ENCODE measurements around the gene WDR43.
"Not testable (repeated sequence)": the region's sequence is repeated elsewhere in the genome, so short reads cannot be mapped to it uniquely, and the experiment has no call there.

The WDR43 gene

DNA sequence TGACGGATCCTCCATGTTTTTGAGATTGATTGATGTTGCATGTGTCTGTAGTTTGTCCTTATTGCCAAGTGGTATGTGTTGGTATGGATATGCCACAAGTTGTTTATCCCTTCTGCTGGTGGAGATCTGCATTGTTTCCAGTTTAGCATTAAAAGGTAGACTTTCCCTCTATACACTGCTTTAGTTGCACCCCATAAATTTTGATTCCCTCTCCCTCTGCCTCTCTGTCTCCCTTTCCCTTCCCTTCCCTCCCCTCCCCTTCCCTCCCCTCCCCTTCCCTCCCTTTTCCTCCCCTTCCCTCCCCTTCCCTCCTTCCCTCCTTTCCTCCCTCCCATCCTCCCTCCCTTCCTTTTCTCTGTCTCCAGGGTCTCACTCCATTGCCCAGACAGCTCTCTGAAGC, 68.0 kb downstream of the WDR43 start:
- DNase-seq (ENCODE audit: low read depth, low spot score): no peak

DNA sequence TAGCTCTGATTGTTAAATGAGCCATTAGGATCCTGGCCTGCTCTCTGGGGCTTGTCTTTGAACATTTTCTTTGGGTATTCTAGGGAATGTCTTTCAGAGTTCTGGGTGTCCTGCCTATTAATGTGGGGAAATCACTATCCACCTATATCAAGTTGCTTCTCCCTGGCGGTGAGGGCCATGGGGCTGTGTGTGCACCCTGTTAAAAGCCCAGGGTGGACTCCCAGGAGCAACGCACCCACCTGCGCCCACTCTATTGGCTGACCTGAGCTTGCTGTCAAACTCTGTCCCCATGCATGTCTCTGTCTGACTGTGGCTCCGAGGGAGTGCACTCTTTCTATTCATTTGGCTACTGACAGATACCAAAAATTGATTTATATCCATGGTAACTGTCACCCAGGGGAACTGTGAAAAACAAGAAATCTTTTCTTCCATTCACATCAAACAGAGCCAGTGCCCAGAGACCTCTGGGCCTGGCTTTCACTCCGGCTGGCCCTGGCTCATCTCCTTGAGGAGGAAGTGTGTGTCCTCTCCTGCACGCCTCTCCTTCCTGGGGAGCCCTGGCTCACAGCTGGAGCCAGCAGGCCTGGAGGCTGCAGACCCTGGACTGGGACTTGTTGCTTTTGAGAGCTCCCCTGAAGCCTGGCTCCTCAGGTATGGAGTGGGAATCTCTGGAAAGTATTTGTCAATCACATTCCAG, 76.1 kb downstream of the WDR43 start:
- no peak for DNase-seq (ENCODE audit: low read depth, low spot score)

DNA sequence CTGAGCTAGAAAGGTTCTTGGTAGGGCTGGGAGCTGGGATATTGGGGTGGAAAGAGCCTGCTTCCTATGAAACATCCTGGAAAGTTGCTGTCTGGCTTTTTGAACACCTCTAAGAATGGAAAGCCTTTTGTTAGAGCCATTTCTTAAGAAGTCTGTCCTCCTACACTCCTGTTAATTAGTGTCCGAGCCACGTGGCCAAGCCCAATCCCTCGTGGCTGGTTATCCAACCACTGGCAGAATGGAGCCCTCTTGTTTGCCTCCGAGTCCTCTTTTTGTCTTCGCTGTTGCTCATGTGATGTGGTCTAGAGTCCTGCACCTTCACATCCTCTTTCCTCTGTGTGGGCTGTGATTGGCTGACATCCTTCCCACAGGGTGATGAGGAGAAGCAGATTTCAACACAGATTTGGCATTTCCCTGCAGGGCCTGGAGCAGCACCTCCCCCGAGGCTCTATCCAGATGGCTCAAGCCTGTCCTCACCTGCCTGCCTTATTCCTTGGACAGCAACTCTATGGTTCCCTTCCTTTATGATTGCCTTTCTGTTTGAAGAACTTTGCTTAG, 78.4 kb downstream of the WDR43 start:
- DNase-seq (ENCODE audit: low read depth, low spot score): no peak

DNA sequence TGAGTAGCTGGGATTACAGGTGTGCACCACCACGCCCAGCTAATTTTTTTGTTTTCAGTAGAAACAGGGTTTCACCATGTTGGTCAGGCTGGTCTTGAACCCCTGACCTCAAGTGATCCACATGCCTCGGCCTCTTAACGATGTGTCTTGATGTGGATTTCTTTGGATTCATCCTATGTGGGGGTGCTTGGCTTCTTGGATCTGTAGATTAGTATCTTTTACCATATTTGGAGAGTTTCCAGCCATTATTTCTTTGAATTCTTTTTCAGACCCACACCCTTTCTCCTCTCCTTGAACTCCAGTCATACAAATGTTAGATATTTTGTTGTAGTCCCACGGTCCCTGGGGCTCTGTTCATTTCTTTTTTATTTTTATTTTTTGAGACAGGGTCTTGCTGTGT, 79.8 kb downstream of the WDR43 start:
- DNase-seq (ENCODE audit: low read depth, low spot score): no peak

DNA sequence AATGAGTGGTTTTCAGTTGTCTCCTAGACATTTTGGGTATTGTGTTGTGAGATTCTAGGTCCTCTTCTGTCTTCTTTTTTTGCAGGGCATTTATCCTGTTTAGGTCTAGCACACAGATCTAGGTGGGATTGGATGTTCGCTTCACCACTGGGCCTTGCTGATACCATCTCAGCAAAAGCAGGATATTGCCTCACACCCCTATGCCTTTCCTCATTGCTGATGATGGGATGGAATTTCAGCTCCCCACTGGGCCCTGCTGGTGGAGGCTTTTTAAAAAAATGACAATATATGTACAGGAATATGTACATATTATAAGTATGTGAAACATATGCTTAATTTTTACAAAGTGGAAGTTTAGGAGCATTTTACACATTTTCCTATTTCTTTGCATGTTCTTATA, 81.2 kb downstream of the WDR43 start:
- no peak for DNase-seq (ENCODE audit: low read depth, low spot score)

DNA sequence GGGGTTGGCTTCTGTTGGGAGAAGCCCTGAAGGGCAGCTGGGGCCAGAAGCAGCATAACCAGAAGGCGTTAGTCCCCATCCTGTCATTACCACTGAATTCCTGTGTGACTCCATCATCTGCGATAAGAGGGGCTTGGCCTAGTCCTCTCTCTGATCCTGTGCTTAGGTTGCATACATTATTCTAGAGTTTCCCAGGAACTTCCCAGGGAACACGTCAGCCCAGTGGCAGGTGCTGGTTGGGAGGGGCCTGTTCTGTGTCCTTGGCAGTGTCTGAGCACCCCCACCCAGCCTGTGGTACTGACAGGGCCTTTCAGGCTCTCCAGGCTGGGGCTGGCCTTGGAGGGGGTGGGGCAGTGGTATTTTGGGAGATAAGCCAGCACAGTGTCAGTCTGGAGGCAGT, 82.1 kb downstream of the WDR43 start:
- no peak for DNase-seq (ENCODE audit: low read depth, low spot score)

DNA sequence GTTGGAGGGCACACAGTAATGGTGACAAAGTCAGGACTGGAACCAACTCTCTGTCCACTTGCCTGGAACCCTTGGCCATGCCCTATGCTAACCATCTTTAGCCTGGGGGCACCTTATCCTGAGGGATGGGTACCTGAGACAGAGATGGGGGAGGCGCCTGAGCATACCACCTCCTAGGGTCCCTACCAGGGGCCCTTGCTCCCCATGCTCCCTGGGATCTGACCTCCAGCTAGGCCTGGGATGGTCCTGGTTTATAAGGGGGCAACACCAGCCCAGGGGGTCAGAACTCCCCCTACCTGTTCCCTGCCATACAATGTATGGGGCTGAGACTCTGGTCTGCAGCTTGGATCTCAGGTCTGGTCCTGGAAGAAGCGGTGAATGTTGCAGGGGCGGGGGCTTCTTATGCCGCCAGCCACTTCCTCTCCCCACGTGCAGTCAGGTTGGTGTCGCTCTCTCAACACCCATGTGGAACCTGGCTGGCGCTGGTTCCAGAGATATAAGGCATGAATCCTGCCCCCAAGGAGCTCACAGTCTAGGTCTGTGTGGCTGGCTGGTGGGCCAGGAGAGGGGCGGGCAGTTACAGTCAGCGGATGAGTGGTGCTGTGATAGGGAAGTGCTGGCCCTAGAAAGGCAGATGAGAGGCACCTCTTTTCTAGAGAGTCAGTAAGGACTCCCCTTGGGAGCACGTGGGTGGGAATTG, 82.9 kb downstream of the WDR43 start:
- DNase-seq (ENCODE audit: low read depth, low spot score): no peak

DNA sequence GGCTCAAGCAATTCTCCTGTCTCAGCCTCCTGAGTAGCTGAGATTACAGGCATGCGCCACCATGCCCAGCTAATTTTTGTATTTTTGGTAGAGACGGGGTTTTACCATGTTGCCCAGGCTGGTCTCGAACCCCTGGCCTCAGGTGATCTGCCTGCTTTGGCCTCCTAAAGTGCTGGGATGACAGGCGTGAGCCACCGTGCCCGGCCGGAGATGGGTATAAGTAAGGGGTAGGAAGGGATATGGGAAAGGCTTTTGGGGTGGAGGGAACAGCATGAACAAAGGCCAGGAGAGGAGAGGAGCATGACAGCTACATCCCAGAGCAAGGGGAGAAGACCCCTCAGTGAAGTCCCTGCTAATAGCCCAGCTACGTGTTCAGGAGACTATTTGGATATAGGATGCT, 83.5 kb downstream of the WDR43 start:
- not testable (repeated sequence) for DNase-seq (ENCODE audit: low read depth, low spot score)

DNA sequence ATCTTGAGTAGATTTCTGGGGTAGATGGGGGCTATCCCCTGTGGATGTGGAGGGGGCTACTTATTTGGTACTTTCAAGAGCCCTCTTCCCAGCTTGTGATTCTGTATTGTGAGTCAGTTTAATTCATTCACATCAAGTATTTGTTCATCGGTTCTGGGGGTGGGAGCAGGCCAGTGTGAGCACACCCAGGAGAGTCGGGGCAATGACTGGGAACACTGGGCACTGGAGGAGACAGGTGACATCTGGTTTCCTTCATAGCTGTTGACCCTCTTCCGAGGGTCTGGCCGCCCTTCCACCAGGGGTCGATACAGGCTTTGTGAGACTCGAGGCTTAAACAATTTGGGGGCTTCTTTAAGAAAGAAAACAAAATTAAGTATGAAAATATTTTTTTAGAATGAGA, 84.1 kb downstream of the WDR43 start:
- DNase-seq (ENCODE audit: low read depth, low spot score): no peak

DNA sequence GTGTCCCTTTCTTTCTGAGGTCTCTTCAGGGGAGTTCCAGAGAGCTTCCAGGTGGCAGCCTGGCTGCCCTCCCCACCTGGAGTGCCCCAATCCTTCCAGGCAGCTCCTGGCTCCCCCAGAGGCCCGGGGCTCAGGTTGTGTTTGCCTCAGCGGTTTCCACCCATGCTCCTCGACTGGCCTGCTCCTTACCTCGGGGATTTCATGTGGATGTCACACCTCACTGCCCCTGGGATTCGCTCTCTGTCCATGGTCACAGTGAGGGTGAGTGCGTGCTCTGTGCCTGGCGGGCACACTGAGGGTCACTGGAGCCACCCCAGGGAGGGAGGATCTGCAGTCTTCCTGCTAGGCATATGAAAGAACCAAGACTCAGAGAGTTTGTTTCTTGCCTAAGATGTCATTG, 84.6 kb downstream of the WDR43 start:
- no peak for DNase-seq (ENCODE audit: low read depth, low spot score)

DNA sequence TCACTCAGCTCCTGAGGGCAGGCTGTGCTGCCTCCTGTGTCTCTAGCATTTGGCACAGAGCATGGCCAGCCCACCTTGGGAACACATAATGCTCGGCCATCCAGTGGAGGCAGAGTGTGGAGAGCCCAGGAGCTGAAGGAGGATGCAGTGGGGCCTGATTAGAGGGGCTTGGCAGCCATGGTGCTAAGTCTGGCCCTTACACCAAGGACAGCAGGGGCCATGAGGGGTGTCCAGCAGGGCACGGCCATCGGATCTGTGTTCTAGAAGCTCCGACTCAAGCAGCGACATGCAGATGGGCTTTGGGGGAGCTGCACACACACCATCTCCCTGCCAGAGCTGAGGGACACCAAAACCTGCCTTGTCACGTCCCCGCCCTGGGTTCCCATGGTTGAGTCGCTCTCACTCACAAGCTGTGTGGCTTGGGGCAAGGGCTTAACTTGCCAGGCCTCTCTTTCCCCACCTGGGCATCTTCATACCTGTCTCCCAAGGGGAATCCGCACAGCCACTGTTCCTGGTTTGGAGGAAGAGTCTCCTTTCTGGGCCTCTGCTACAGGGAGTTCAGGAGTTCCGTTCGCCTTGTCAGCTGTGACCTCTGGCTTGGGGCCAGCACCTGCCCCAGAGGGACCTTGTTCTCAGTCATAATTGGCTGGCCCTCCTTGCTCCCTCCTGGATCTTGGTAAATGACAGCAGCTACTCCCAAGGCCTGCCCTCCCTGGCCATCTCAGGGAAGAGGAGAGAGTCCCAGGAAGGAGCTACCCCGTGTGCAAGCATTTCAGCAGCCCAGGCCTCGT, 85.3 kb downstream of the WDR43 start:
- DNase-seq (ENCODE audit: low read depth, low spot score): no peak

DNA sequence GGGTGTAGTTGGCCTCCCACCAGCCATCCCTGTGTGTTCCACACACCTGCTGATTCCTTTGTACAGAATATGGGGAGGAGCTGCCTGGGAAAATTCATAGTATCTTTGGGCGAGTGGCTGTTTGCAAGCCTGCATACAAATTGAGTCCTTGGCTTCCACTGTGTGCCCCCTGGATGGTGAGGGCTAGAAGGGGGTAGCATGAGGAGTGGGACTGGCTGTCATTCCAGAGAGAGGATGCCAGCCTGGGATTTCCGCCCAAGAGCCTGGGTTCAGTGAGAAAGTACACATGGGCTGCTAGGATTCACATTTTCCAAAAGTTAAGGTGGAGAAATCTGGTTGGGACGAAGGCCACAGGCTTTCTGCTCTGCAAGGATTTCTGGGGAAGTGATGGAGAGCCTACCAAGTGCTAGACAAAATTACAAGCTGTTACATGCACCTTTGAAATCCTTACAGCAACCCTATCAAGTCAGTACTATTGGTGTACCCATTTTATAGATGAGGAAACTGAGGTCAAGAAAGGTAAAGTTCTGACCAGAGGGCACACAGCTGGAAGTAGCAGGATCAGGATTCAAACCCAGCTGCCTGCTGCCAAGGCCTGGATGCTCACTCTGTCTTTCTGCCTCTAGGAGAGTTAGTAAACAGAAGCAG, 86.0 kb downstream of the WDR43 start:
- no peak for DNase-seq (ENCODE audit: low read depth, low spot score)

DNA sequence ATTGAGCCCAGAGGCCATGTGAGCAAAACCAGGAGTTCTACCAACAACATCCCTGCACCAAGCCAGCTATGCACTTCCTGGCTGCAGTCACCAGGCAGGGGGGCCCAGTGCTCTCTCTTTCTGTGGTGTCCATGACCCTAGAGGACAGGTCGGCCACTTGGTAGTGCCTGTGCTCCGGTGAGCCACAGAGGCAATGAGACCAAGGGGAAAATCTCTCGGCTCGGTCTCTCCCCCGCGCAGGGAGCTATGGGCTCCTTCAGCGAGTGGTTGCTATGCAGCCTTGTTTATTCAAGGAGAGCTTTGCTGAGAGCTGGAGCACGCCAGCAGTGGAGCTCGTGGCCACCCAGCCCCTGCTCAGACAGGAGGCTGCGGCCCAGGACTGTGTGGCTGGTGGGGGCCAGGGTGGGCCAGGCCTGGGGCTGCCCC, 86.6 kb downstream of the WDR43 start, which contains the start of gene TOGARAM2:
Gene TOGARAM2, plus strand, starts transcription at position 283 of the 426 bp plus-strand sequence. CDS start 13,537 bp downstream, outside the sequence.
- DNase-seq (ENCODE audit: low read depth, low spot score): no peak

DNA sequence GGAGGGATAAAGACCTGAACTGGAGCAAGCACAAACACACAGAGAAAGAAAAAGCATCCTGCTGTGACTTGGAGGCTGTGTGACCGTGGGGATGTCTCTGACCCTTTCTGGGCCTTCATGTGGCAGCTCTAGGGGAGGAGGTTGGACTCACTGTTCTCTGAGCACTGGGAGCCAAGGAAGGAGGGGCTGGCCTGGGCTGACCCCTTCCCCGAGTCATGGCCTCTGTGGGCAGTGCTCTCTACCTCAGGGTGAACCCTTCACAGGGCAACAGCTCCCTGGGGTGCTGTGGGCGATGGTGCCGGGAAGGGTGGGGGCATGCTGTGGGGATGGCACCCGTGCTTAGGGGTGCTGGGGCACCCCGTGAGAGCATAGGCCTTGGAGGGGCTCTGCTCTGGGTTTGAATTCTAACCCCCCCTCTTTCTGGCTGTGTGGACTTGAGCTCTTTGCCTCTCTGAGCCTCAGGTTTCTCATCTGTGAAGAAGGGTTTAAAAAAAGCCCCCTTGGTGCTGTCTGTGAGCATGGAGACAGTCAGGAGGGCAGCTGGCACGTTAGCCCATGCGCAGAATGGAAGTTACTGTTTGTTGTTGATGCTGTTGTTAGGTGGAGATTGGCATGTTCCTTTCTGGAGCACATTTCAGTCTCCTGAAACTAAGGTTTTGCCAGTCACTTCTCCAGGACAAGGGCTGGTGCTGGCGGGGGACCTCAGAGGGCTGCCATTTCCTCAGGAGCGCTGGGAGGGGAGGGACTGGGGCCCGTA, 87.3 kb downstream of the WDR43 start:
- DNase-seq (ENCODE audit: low read depth, low spot score): no peak

DNA sequence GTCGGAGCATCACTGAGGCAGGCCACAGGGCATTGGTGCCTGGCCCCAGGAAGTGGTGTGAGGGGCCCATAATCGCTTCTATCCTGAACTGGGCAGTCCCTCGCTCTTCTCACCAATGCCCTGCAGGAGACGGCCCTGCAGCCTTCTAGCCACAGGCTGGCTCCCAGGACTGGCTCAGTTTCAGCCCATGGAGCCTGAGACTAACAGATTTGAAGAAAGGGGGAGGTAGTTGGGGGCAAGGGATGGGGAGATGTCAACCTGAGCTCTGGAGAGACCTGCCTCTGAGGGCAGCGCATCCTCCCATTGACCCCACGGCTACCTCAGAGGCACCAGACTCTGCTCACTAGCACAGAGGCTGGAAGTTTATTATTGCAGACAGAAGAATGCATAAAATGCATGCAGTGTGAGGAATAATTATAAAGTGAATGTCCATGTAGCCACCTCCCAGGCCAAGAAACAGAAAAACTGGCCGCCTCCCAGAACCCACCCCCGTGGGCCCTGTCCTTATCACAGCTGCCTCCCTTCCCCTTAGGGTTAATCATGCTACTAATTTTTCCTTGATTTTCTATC, 88.0 kb downstream of the WDR43 start:
- DNase-seq (ENCODE audit: low read depth, low spot score): no peak

DNA sequence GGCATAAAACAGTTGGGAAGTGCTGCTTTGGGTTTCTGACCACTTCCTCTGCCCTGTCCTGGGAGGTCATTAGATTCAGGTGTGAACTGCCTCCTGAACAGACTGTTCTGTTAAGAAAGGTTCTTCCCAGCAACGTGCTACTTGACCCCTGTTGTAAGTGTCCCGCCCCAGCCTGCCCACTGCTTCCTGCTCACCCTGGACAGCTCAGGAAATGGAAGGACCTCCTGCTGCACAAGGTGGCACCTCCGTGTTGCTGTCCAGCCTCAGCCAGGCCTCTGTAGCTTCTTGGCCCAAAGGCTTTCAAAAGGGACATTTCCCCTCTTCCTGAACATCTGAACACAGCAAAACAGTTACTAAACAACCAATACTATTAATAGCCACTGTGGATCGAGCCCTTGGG, 92.0 kb downstream of the WDR43 start:
- no peak for DNase-seq (ENCODE audit: low read depth, low spot score)

DNA sequence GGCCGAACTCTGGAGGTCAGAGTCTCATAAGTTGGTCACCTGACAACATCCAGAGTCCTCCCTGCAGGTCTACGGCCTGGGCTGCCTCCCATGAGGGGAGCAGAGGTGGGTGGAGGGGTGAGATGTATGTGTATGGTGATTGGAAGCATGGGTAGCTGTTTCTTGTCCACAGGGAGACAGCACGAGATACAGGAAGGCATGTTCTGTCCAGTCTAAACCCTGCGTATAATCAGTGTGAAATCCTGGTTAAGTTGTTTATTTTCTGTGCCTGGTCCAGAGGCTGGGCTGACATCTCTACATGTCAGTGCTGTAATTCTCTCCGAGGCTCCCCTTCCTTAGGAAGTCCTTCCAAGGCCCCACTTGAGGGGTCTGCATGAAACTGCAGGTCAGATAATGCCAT, 95.5 kb downstream of the WDR43 start:
- no peak for DNase-seq (ENCODE audit: low read depth, low spot score)

DNA sequence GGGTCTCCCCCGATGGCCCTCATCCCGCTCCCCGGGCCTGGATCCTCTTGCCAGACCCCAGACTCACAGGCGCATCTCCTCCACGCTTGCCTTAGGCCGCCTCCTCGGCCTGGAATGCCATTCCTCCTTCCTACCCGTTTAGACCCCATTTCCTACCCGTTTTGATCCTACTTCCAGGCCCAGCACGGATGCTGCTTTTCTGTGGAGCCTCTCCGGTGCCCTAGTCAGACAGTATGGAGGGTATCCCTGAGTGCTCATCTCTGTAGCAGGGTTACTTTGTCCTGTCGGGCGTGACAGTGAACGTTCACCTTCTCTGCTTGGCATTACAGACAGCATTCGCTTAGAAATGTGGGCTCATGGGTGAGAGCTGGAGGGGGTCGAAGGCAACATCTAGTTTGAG, 96.0 kb downstream of the WDR43 start:
- DNase-seq (ENCODE audit: low read depth, low spot score): no peak

DNA sequence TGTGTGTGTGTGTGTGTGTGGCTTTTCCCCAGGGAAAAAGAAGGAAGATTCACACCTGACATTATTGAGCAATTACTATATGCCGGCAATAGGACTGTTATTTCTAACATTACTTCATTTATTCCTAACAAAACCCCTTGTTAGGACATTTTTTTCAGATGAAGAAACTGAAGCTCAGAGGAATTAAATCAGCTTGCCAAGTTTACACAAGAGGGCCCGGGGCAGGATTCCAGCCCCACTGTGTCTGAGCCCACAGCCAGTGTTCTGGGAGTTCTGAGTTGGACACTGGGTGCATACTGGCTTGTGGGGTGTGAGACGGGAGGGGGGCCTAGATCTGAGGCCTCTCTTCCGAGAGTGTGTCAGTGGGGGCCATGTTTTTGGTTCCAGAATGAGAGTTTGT, 96.6 kb downstream of the WDR43 start:
- DNase-seq (ENCODE audit: low read depth, low spot score): no peak

DNA sequence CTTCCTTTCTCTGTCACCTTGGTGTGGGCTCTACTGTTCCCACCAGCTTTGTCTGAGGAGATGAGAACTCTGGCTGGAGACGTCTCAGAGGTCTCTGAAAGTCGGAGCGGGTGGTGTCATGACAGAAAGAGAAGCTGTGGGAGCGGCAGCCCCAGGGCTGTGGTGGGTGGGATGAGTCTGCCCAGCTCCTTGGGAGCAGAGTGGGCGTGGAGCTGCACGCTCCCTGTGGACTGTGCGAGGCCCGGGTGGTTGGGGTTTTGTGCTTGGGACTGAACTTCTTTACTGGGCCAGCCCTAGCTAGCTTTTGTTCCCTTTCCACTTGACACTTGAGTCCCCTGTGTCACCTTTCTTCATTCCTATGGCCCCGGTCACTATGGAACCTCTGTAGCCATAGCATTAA, 97.0 kb downstream of the WDR43 start:
- no peak for DNase-seq (ENCODE audit: low read depth, low spot score)
